T1000 (cell line): ENCODE measurements around the gene ACOX2.

Experiments
- DNase-seq: peaks from one replicate; lab custom pipeline; 2025; ENCODE audit warnings: mixed read lengths; lab: John Stamatoyannopoulos, UW

Gene ACOX2

GRCh38 chr3:58507356-58508078 lies 29.5 kb downstream of the ACOX2 start:
- DNase-seq: no peak

- DNase-seq: no peak
These were observed 34.1 kb downstream of the ACOX2 start for GRCh38 chr3:58502872-58503271.

- DNase-seq: no peak
These were observed 39.9 kb downstream of the ACOX2 start for GRCh38 chr3:58497097-58497496.

- DNase-seq: no peak
These were observed 40.7 kb downstream of the ACOX2 start for GRCh38 chr3:58496206-58496857.

- no peak for DNase-seq
These were observed 41.9 kb downstream of the ACOX2 start for GRCh38 chr3:58495101-58495500.

GRCh38 chr3:58494107-58494506 lies 42.9 kb downstream of the ACOX2 start:
- DNase-seq: no peak

GRCh38 chr3:58492494-58492905 lies 44.5 kb downstream of the ACOX2 start:
- DNase-seq: no peak

DNA sequence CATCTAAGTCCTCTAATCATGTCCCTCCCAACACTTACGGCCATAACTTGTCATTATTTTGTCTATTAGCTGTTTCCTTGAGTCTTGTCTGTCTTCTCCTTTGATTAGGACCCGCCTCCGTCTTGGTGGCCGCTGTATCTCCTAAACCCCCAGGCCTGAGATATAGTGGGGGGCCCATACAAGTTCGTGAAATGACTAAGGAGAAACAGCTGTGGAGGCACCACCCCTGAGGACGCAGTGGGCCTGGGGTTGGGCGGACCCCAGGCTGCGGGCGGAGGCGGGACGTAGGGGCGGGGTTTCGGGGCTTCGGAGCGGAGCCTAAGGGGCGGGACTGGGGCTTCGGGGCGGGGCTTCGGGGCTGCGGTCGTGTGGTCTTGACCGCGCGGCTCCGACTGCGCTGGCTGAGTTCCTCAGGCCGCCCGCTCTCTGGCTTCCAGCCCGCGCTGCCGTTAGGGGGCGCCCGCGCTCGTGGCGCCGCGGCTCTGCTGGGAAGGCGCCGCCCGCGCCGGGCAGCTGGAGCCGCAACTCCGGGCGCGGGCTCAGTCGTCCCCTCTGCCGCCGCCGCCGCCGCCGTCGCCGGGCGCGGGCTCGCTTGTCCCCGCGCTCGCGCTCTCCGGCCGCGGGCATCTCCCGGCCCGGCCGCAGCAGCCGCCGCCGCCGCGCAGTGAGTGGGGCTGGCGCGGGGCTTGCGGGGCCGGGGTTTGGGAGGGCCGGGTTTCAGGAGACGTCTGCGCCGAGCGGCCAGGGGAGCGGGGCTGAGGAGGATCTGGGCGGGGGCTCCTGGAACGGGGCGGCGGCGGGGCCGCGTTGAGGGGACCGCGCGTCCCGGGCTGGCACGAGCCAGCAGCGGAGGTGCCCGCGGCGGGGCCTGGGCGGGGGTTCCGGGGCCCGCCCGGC lies 45.2 kb downstream of the ACOX2 start, which contains the start of gene KCTD6:
KCTD6 (plus strand) TSS at position 591 of the 897 bp plus-strand sequence. CDS start 6,660 bp downstream, outside the sequence.
- DNase-seq: peak; percentile 91

DNA sequence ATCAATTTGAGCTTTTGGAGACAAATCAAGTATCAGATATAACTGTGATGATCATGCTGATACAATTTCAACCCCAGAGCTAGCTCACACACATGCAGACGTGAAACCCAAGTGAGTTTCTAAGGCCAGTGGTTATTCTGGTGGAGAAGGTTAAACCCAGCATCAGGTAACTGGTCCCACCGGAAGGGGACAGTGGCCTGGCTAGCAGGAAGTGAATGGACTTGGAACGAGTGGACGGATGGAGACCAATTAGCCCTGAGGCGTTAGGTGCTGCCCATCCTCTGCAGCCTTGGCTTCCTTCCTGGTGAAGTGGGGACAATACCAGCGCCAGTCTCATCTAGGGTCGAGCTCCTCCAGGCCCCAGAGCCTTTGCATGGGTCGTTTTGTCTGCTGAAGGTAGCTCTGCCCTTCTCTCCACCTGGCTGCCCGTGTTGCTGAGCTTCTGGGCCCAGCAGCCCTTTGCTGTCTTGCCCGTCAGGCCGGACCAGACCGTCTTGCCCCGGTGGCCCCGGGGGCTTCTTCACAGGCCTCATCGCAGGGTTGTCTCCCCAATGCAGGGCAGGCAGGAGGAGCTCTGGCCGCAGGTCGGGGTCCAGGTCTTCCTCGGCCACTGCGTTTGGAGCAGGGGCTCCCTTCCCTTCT lies 46.0 kb downstream of the ACOX2 start:
- no peak for DNase-seq

DNA sequence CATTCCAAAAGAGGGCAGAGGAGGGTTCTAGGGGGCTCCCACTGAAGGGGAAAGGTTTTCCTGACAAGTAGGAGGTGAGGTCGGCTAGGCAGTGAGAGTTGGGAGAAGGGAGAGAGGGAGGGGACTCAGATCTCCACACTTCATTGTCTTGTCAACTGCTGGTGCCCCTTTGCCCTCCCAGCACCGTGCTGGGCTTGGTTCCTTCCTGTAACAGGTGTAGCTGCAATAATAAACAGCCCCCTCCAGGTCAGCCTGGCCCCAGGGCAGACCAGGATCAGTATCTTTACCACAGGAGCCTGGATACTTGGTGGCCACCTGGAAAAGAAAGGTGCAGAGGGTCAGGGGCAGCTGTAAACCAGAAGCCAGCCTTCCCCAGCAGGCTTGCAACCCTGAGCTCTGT lies 48.0 kb downstream of the ACOX2 start:
- no peak for DNase-seq

GRCh38 chr3:58487140-58487886 lies 49.7 kb downstream of the ACOX2 start:
- no peak for DNase-seq

GRCh38 chr3:58485801-58486435 lies 51.1 kb downstream of the ACOX2 start:
- DNase-seq: no peak

DNA sequence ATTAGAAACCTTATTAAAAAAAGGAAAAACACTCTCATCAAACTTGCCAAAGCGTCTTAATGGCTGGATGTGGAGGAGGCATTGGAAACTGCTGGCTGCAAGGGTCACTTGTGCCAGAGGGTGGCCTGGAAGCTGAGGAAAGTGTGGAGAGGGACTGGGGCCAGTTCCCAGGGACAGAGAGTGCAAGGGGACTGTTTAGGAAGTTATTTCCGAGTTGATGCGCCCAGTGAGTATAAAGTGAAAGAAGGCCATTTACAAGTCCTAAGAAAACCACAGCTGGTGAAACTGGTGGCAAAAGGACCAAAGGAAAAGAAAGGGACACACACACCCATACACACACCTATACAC lies 52.3 kb downstream of the ACOX2 start:
- no peak for DNase-seq

DNA sequence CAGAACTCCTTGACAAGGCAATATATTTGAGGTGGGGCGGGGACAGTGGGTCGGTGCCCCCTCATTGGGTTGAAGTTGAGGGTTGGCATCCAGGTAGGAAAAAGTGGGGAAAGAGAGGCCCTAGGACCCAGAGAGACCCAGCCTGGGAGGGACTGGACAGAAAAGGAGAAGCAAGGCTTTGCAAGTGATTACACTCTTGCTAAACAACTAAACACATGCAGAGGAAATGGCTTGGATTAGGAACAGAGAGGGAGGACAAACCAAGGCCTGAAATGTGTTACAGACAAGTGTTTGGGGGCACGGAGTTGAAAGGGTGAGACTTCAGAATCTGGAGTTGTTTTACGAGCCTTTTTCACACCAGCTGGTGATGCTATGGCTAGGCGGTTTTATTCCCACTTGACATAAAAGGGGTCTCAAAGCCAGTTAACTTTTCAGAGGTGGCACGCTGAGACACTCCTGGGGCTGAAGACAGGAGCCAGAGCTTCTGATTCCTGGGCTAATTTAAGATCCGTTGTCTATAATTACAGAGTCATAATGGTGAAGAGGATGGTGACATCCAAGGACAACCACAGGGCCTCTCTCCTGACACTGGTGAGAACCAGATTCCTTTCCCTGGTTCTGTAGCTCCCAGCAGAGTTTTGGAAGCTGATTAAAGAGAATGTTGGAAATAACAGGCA lies 52.8 kb downstream of the ACOX2 start:
- DNase-seq: no peak

- DNase-seq: no peak
These were observed 53.9 kb downstream of the ACOX2 start for GRCh38 chr3:58482917-58483636.

GRCh38 chr3:58480309-58480708 lies 56.7 kb downstream of the ACOX2 start:
- DNase-seq: no peak

- no peak for DNase-seq
These were observed 58.2 kb downstream of the ACOX2 start for GRCh38 chr3:58478781-58479180.

DNA sequence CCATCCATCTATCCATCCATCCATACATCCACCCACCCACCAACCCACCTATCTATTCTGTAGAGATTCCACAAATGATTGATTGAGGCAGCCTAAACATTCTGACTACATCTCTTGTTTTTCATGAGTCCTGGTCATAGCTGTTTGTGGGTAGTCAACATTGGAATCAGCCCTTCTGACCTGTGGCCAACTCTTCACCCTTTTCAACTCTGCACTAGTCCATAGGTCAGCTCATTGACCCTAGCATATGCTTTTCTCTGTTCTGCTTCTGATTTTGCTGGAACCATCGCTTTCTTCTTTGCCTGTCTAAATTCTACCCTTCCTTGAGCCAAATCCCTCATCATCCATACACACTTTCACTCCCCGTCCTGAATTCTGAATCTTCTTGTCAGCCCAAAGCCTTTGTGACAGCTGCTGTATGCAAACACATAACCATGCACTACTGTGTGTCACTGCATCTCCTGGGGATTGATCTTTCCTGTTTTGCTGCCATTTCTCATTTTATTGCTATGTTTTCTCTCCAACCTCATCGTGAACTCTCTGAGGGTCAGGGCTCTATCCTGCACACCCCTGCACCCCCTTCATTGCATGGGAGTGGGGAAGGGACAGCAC lies 61.9 kb downstream of the ACOX2 start:
- DNase-seq: no peak

DNA sequence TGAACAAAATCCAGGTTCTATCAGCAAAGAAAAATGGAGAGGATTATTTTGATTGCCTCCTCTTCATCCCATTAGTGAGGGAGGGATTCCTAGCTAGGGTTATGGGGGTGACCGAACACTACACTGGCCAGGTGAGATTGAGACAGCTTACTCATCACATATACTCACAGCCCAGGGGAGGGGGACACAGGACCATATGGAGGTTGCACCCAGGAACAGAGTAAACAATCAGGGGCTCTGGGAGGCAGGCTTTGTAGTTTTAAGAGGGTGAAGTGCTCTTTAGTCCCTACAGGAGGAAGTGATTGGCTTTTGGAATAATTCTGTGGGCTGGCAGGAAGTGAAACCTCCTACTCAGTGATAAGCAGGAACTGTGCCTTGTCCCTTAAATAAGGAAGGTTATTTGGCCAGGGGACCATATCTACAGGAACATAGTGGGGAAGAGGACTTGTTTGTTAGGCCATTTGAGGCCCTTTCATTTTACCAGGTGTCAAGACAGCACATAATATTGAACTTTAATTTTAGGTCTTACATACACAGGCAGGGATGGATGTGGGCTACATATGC lies 62.6 kb downstream of the ACOX2 start:
- no peak for DNase-seq
